SK-N-MC (cell line): Measurements from ENCODE around the gene SWI5.

ENCODE experiments used
- EZH2 ChIP-seq: fragments of 200-600 bp; sonication (generic); IDR thresholded peaks from one replicate; pipeline ENCODE4 v1.6.1; 2017; ENCODE audit warnings: antibody characterized with exemption
- FOXP2 ChIP-seq: optimal IDR thresholded peaks from 2 replicates; pipeline ENCODE3; 2011; ENCODE audit warnings: mild to moderate bottlenecking, moderate library complexity; ENCODE audit not compliant: insufficient read depth; ENCODE audit errors: extremely low read length, control extremely low read depth
- POLR2AphosphoS5 ChIP-seq: IDR thresholded peaks from 2 replicates; pipeline ENCODE4 v1.6.1; 2012; ENCODE audit warnings: mild to moderate bottlenecking, low read depth, low read length, borderline replicate concordance

DNA sequence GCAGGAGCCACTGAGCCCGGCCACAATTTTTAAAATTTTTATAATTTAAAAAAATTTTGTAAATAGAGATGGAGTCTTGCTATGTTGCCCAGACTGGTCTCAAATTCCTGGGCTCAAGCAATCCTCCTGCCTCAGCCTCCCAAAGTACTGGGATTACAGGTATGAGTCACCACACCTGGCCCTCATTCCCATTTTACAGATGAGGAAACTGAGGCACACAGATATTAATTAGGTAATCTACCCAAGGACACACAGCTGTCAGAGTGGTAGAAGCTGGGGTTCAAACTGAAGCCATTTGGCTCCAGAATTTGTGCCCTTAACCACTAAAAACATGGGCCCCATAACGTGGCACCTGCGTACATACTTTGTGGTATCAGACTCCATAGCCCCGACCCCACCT, 38.6 kb downstream of the SWI5 start:
- no peak for TF ChIP-seq EZH2
- TF ChIP-seq POLR2AphosphoS5 = no peak
- TF ChIP-seq FOXP2 = no peak
